D341Med (cell line): ENCODE results near the gene GSG1L.
"Not testable (repeated sequence)": the region's sequence is repeated elsewhere in the genome, so short reads cannot be mapped to it uniquely, and the experiment has no call there.

Source experiments
- DNase-seq: peaks from one replicate; pipeline ENCODE4 v3.0.0; 2012; ENCODE audit warnings: low spot score

GSG1L gene

GRCh38 chr16:27945233-27945973 is 118.1 kb downstream of the GSG1L start:
- peak; percentile 86 for DNase-seq

- no peak for DNase-seq
These were observed 119.7 kb downstream of the GSG1L start for GRCh38 chr16:27943766-27944165.

- not testable (repeated sequence) for DNase-seq
These were observed 121.4 kb downstream of the GSG1L start for GRCh38 chr16:27942071-27942470.

GRCh38 chr16:27935076-27935475 is 128.4 kb downstream of the GSG1L start:
- no peak for DNase-seq

- no peak for DNase-seq
These were observed 130.9 kb downstream of the GSG1L start for GRCh38 chr16:27932542-27933135.

GRCh38 chr16:27929818-27930217 is 133.7 kb downstream of the GSG1L start:
- no peak for DNase-seq

- DNase-seq: peak; percentile 76
These were observed 135.0 kb downstream of the GSG1L start for GRCh38 chr16:27928542-27928941.

- DNase-seq: no peak
These were observed 136.1 kb downstream of the GSG1L start for GRCh38 chr16:27927266-27927901.

- DNase-seq: no peak
These were observed 137.9 kb downstream of the GSG1L start for GRCh38 chr16:27925612-27926011.

- no peak for DNase-seq
These were observed 138.9 kb downstream of the GSG1L start for GRCh38 chr16:27924411-27925118.

GRCh38 chr16:27923751-27924150 is 139.8 kb downstream of the GSG1L start:
- DNase-seq: no peak

GRCh38 chr16:27922433-27922832 is 141.1 kb downstream of the GSG1L start:
- DNase-seq: no peak

GRCh38 chr16:27921134-27921533 is 142.4 kb downstream of the GSG1L start:
- no peak for DNase-seq

GRCh38 chr16:27920391-27920891 is 143.1 kb downstream of the GSG1L start:
- DNase-seq: peak; percentile 89

GRCh38 chr16:27918755-27919154 is 144.8 kb downstream of the GSG1L start:
- no peak for DNase-seq

- DNase-seq: no peak
These were observed 145.6 kb downstream of the GSG1L start for GRCh38 chr16:27917949-27918348.

GRCh38 chr16:27911486-27911885 is 152.0 kb downstream of the GSG1L start:
- DNase-seq: no peak

GRCh38 chr16:27907457-27907972 is 156.0 kb downstream of the GSG1L start:
- DNase-seq: peak; percentile 5

- DNase-seq: peak; percentile 14
These were observed 156.6 kb downstream of the GSG1L start for GRCh38 chr16:27906883-27907282.

GRCh38 chr16:27903046-27903655 is 160.4 kb downstream of the GSG1L start:
- no peak for DNase-seq

- DNase-seq: no peak
These were observed 161.0 kb downstream of the GSG1L start for GRCh38 chr16:27902551-27902950.

GRCh38 chr16:27901956-27902355 is 161.6 kb downstream of the GSG1L start:
- DNase-seq: no peak
